Endothelial cell (in vitro differentiated cells): ENCODE results near the gene SH3RF2. TPM values are rescaled to one million over a fixed set of nuclear protein-coding genes. Genes with fewer than 3 reads are reported as not detected.

Experiments
- DNase-seq: peaks from one replicate; pipeline ENCODE4 v3.0.0; 2021; ENCODE audit warnings: low spot score
- H3K27ac Mint-ChIP-seq: one replicate; pipeline ENCODE4 v1.8.0; 2021; ENCODE audit warnings: mixed read lengths, inconsistent platforms; ENCODE audit not compliant: unreplicated experiment
- H3K27me3 Mint-ChIP-seq: one replicate; pipeline ENCODE4 v1.8.0; 2021; ENCODE audit warnings: mild to moderate bottlenecking, moderate library complexity, mixed read lengths, inconsistent platforms; ENCODE audit not compliant: unreplicated experiment
- H3K36me3 Mint-ChIP-seq: one replicate; pipeline ENCODE4 v1.8.0; 2021; ENCODE audit warnings: mild to moderate bottlenecking, low read depth, mixed read lengths, inconsistent platforms; ENCODE audit not compliant: unreplicated experiment
- H3K4me1 Mint-ChIP-seq: one replicate; pipeline ENCODE4 v1.8.0; 2021; ENCODE audit warnings: mild to moderate bottlenecking, mixed read lengths, inconsistent platforms; ENCODE audit not compliant: unreplicated experiment
- H3K4me3 Mint-ChIP-seq: one replicate; pipeline ENCODE4 v1.8.0; 2021; ENCODE audit warnings: mild to moderate bottlenecking, mixed read lengths, inconsistent platforms; ENCODE audit not compliant: unreplicated experiment
- H3K9me3 Mint-ChIP-seq: one replicate; pipeline ENCODE4 v1.8.0; 2021; ENCODE audit warnings: mixed read lengths, inconsistent platforms; ENCODE audit not compliant: unreplicated experiment
- CTCF ChIP-seq: fragments of 200-600 bp; sonication (generic); IDR thresholded peaks from one replicate; pipeline ENCODE4 v1.5.0; 2021; ENCODE audit warnings: antibody characterized with exemption; ENCODE audit not compliant: unreplicated experiment
- total RNA-seq: library from RNA; stranded (reverse); fragmentation: NEBNext Ultra II Directional; extraction: Animal tissue kit (Norgen Biotek cat#: 25700); gene quantifications from one replicate; pipeline ENCODE4 v1.2.1, GENCODE V29; 2021; ENCODE audit not compliant: unreplicated experiment

SH3RF2 gene
- total RNA-seq, 1 donor from 2014 or later, result 0.23 TPM

GRCh38 chr5:145942749-145943148 lies 6.4 kb downstream of the SH3RF2 start:
- no peaks in the 10 kb centered on the region for H3K9me3 Mint-ChIP-seq
- no peak for DNase-seq
- peaks cover 7% of the 10 kb centered on the region for H3K4me1 Mint-ChIP-seq
- H3K4me3 Mint-ChIP-seq, result no peak overlapping the region
- H3K27me3 Mint-ChIP-seq, result peaks cover 6% of the 10 kb centered on the region
- TF ChIP-seq CTCF, result no peak
- H3K27ac Mint-ChIP-seq, result no peak overlapping the region
- no peaks in the 10 kb centered on the region for H3K36me3 Mint-ChIP-seq

GRCh38 chr5:145943674-145944121 lies 7.3 kb downstream of the SH3RF2 start:
- Mint-ChIP-seq H3K27ac (no peak overlapping the region), H3K36me3 (no peaks in the 10 kb centered on the region), H3K4me3 (no peak overlapping the region), H3K27me3 (peaks cover 6% of the 10 kb centered on the region), H3K4me1 (peaks cover 7% of the 10 kb centered on the region), H3K9me3 (no peaks in the 10 kb centered on the region)
- no peak for TF ChIP-seq CTCF
- DNase-seq, result no peak

GRCh38 chr5:145944328-145944727 lies 8.0 kb downstream of the SH3RF2 start:
- H3K27me3 Mint-ChIP-seq, result peaks cover 4% of the 10 kb centered on the region
- no peak overlapping the region for H3K27ac Mint-ChIP-seq
- H3K4me1 Mint-ChIP-seq, result peaks cover 9% of the 10 kb centered on the region
- H3K4me3 Mint-ChIP-seq, result no peak overlapping the region
- H3K36me3 Mint-ChIP-seq, result no peaks in the 10 kb centered on the region
- DNase-seq, result no peak
- no peak for TF ChIP-seq CTCF
- no peaks in the 10 kb centered on the region for H3K9me3 Mint-ChIP-seq

- no peak for TF ChIP-seq CTCF
- Mint-ChIP-seq H3K27me3 (peaks cover 4% of the 10 kb centered on the region), H3K36me3 (no peaks in the 10 kb centered on the region), H3K4me1 (peaks cover 12% of the 10 kb centered on the region), H3K4me3 (no peak overlapping the region), H3K9me3 (no peaks in the 10 kb centered on the region), H3K27ac (no peak overlapping the region)
- no peak for DNase-seq
These were observed 9.3 kb downstream of the SH3RF2 start for GRCh38 chr5:145945620-145946111.

- peaks cover 12% of the 10 kb centered on the region for H3K4me1 Mint-ChIP-seq
- H3K4me3 Mint-ChIP-seq, result no peak overlapping the region
- no peaks in the 10 kb centered on the region for H3K36me3 Mint-ChIP-seq
- no peak for DNase-seq
- no peak for TF ChIP-seq CTCF
- H3K9me3 Mint-ChIP-seq, result no peaks in the 10 kb centered on the region
- H3K27me3 Mint-ChIP-seq, result peaks cover 4% of the 10 kb centered on the region
- no peak overlapping the region for H3K27ac Mint-ChIP-seq
These were observed 9.9 kb downstream of the SH3RF2 start for GRCh38 chr5:145946112-145946861.
